Suprapubic skin (tissue), 4 donors: ENCODE data around the gene PCA3. TPM values are rescaled to one million over a fixed set of nuclear protein-coding genes. Genes with fewer than 3 reads are reported as not detected.
"Not testable (repeated sequence)": the region's sequence is repeated elsewhere in the genome, so short reads cannot be mapped to it uniquely, and the experiment has no call there.

Experiments used
- DNase-seq, 2 donors: peaks; one replicate each; pipeline ENCODE4 v3.0.0-alpha.2; 2019; ENCODE audit warnings: low spot score in 2 of 2
- H3K27ac ChIP-seq: fragments of 200-600 bp; sonication (generic); one replicate; pipeline ENCODE4 v1.5.1; 2019
- H3K27me3 ChIP-seq: fragments of 200-600 bp; sonication (generic); one replicate; pipeline ENCODE4 v1.5.1; 2019
- H3K36me3 ChIP-seq: fragments of 200-600 bp; sonication (generic); one replicate; pipeline ENCODE4 v1.5.1; 2019
- H3K4me1 ChIP-seq: fragments of 200-600 bp; sonication (generic); one replicate; pipeline ENCODE4 v1.5.1; 2019
- H3K4me3 ChIP-seq: fragments of 200-600 bp; sonication (generic); one replicate; pipeline ENCODE4 v1.5.1; 2019; ENCODE audit warnings: mild to moderate bottlenecking
- H3K9me3 ChIP-seq: fragments of 200-600 bp; sonication (generic); one replicate; pipeline ENCODE4 v1.5.1; 2019
- CTCF ChIP-seq, 2 donors: fragments of 200-600 bp in 1 of 2; fragments of 450-650 bp in 1 of 2; sonication (generic) in 1 of 2; IDR thresholded peaks; one replicate each; pipeline ENCODE4 v1.5.1; 2016 to 2019; ENCODE audit warnings: antibody characterized with exemption in 2 of 2, mild to moderate bottlenecking in 1 of 2, moderate library complexity in 1 of 2
- EP300 ChIP-seq: sonication (generic); formaldehyde crosslinking; IDR thresholded peaks from one replicate; pipeline ENCODE4 v1.6.1; 2017; ENCODE audit warnings: antibody characterized with exemption
- POLR2A ChIP-seq, 2 donors: fragments of 450-650 bp; IDR thresholded peaks; one replicate each; pipeline ENCODE4 v1.6.1; 2017; ENCODE audit warnings: antibody characterized with exemption in 2 of 2, mild to moderate bottlenecking in 2 of 2, moderate library complexity in 2 of 2
- POLR2AphosphoS5 ChIP-seq, 3 donors: sonication (generic); formaldehyde crosslinking; IDR thresholded peaks; one replicate each; pipeline ENCODE4 v1.6.1; 2017; ENCODE audit warnings: antibody characterized with exemption in 3 of 3
- WGBS: methylation state at CpG from one replicate; pipeline ENCODE4 v1.1.5; 2018; 5-methylcytosine and 5-hydroxymethylcytosine counted together
- total RNA-seq, 4 donors: library from RNA; depleted of rRNA; stranded (reverse); fragments of >200 nt; gene quantifications; one replicate each; pipeline ENCODE4 v1.1.0, GENCODE V29; 2016

PCA3 gene
- total RNA-seq, 4 donors from 2014 or later: 0.25 TPM; not detected in 3

GRCh38 chr9:76741524-76741923, 22.7 kb upstream of the PCA3 start:
- H3K36me3 ChIP-seq: no peaks in the 10 kb centered on the region
- WGBS: 82% methylated on average over 5 of the region's 5 CpGs
- DNase-seq: no peak
- no peak for TF ChIP-seq CTCF (IDR thresholded peaks at IDR 0.05)
- no peak for TF ChIP-seq EP300
- no peak for TF ChIP-seq POLR2AphosphoS5 (IDR thresholded peaks at IDR 0.05)
- no peak for TF ChIP-seq POLR2A (IDR thresholded peaks at IDR 0.05)
- H3K9me3 ChIP-seq: no peaks in the 10 kb centered on the region
- H3K4me1 ChIP-seq: no peaks in the 10 kb centered on the region
- no peaks in the 10 kb centered on the region for H3K27me3 ChIP-seq
- H3K27ac ChIP-seq: no peak overlapping the region
- no peak overlapping the region for H3K4me3 ChIP-seq

- H3K27me3 ChIP-seq, H3K9me3 ChIP-seq, H3K36me3 ChIP-seq, H3K27ac ChIP-seq, H3K4me3 ChIP-seq, DNase-seq, H3K4me1 ChIP-seq: not testable (repeated sequence)
- 86% methylated on average over 4 of the region's 4 CpGs for WGBS
Observed at GRCh38 chr9:76742890-76743289, 21.3 kb upstream of the PCA3 start.

GRCh38 chr9:76743931-76744330, 20.3 kb upstream of the PCA3 start:
- no peaks in the 10 kb centered on the region for H3K27me3 ChIP-seq
- no peak for DNase-seq
- 44% methylated on average over 3 of the region's 3 CpGs for WGBS
- no peaks in the 10 kb centered on the region for H3K9me3 ChIP-seq
- no peak overlapping the region for H3K4me3 ChIP-seq
- H3K36me3 ChIP-seq: no peaks in the 10 kb centered on the region
- no peaks in the 10 kb centered on the region for H3K4me1 ChIP-seq
- TF ChIP-seq EP300 (no peak), POLR2A (IDR thresholded peaks at IDR 0.05) (no peak), POLR2AphosphoS5 (IDR thresholded peaks at IDR 0.05) (no peak), CTCF (IDR thresholded peaks at IDR 0.05) (no peak)
- H3K27ac ChIP-seq: no peak overlapping the region

- Histone ChIP-seq H3K9me3 (no peaks in the 10 kb centered on the region), H3K4me3 (no peak overlapping the region), H3K4me1 (no peaks in the 10 kb centered on the region), H3K36me3 (no peaks in the 10 kb centered on the region), H3K27me3 (no peaks in the 10 kb centered on the region), H3K27ac (no peak overlapping the region)
- 77% methylated on average over 3 of the region's 3 CpGs for WGBS
- no peak for TF ChIP-seq CTCF (IDR thresholded peaks at IDR 0.05)
- TF ChIP-seq POLR2AphosphoS5 (IDR thresholded peaks at IDR 0.05): no peak
- TF ChIP-seq POLR2A (IDR thresholded peaks at IDR 0.05): no peak
- TF ChIP-seq EP300: no peak
- no peak for DNase-seq
Observed at GRCh38 chr9:76744336-76744735, 19.9 kb upstream of the PCA3 start.

- Histone ChIP-seq H3K9me3 (no peaks in the 10 kb centered on the region), H3K27me3 (no peaks in the 10 kb centered on the region), H3K4me1 (no peaks in the 10 kb centered on the region), H3K27ac (no peak overlapping the region), H3K4me3 (no peak overlapping the region), H3K36me3 (no peaks in the 10 kb centered on the region)
- no peak for DNase-seq
- no peak for TF ChIP-seq EP300
- no peak for TF ChIP-seq POLR2A (IDR thresholded peaks at IDR 0.05)
- TF ChIP-seq CTCF (IDR thresholded peaks at IDR 0.05): no peak
- no peak for TF ChIP-seq POLR2AphosphoS5 (IDR thresholded peaks at IDR 0.05)
- 93% methylated on average over 3 of the region's 3 CpGs for WGBS
Observed at GRCh38 chr9:76751001-76751400, 13.2 kb upstream of the PCA3 start.

GRCh38 chr9:76756268-76756640, 8.0 kb upstream of the PCA3 start:
- peaks cover 2% of the 10 kb centered on the region for H3K4me1 ChIP-seq
- TF ChIP-seq POLR2A (IDR thresholded peaks at IDR 0.05) (no peak), EP300 (no peak), POLR2AphosphoS5 (IDR thresholded peaks at IDR 0.05) (no peak), CTCF (IDR thresholded peaks at IDR 0.05) (no peak)
- no peak for DNase-seq
- no peaks in the 10 kb centered on the region for H3K36me3 ChIP-seq
- H3K9me3 ChIP-seq: no peaks in the 10 kb centered on the region
- WGBS: 51% methylated on average over 6 of the region's 6 CpGs
- H3K4me3 ChIP-seq: no peak overlapping the region
- no peaks in the 10 kb centered on the region for H3K27me3 ChIP-seq
- H3K27ac ChIP-seq: no peak overlapping the region
